ENCODE measurements around the gene FAM151B.
"Not testable (repeated sequence)": the region's sequence is repeated elsewhere in the genome, so short reads cannot be mapped to it uniquely, and the experiment has no call there.

Gene FAM151B

DNA sequence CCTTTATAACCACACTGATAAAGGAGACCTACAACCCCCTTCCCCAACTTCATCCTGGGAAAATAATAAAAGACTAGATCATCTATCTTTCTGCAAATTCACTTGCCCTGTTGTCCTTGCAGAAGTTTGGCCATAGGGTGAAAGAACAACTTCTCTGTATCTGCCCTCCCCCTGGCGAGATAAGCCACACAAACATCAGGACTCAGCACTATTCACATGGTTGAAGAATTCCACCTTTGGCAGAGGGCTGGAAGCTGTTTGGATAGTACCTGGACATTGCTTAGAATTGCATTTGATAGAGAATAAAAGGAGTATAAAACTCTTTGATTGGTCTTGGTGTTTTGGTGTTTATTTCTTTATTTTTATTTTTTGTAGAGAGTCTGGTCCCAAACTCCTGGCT, 16.9 kb downstream of the FAM151B start:
- no peak for DNase-seq (ENCODE audit: low spot score)

DNA sequence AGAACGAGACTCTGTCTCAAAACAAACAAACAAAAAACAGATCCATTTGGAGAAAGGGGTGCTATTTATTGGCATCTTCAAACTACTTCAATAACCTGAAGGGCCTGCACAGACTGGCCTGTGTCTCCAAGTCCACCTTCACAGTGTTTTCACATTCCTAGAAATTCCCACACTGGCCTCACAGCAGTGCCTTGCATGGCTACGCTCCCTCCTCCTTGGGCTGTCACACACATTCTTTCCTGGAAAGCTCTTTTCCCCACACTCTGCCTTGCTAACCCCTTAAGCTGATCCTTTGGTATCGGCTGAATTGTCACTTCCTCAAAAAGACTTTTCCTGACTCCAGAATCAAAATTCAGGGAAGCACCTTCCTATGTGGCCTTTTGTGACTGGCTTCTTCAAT, 19.8 kb downstream of the FAM151B start:
- no peak for DNase-seq (ENCODE audit: low spot score)

DNA sequence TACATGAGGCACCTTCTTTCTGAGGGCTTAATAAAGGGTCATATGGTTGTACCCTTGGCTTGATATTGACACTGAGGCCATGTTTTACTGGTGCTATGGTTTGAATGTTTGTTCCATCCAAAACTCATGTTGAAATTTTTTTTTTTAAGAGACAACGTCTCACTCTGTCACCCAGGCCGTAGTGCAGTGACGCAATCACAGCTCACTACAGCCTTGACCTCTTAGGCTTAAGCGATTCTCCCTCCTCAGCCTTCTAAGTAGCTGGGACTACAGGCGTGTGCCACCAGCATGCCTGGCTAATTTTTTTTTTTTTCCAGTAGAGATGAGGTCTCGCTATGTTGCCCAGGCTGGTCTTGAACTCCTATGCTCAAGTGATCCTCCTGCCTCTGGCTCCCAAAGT, 20.9 kb downstream of the FAM151B start:
- no peak for DNase-seq (ENCODE audit: low spot score)

DNA sequence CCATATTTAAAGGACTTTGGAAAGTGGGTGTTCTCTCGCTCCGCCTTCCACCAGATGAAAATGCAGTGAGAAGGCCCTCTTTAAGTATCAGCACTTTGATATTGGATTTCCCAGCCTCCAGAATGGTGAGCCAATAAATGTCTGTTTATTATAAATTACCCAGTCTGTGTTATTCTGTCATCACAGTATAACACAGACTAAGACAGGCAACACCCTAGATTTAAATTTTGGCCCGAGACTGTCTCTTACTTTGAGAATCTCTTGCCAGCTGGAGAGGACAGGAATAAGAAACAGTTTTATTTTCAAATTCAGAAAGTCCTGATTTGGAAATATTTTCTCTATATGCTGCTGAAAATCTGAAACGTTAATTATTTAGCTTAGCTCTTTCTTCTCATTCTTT, 21.5 kb downstream of the FAM151B start:
- no peak for DNase-seq (ENCODE audit: low spot score)

DNA sequence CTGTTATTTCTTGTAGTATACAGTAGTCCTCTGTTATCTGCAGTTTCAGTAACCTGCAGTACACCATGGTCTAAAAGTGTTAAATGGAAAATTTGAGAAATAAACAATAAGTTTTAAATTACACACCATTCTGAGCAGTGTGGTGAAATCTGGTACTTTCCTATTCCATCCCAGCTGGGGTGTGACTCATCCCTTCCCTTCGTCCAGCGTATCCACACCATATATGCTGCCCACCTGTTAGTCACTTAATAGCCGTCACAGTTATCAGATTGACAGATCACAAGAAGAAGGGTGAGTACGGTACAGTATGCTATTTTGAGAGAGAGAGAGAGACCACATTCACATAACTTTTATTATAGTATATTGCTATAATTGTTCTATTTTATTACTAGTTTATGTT, 28.9 kb downstream of the FAM151B start:
- no peak for DNase-seq (ENCODE audit: low spot score)

DNA sequence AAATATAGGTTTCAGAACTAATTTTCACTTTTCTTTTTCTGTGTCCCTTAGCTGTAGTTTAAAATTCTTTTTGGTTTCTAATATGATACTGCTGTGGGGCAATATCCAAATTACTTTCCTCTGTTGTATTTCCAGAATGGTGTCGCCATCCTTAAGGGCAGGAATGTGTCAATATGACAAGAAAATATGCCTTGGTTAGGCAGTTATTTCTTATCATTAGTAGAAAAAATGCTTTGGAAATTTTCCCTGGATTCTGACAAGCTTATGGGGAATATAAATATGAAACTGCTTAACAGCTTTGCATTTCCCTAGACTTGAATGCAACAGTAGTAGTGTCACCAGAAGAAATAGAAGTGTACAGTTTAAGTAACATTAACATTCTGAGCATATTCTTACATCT, 52.8 kb downstream of the FAM151B start:
- DNase-seq (ENCODE audit: low spot score) = no peak

DNA sequence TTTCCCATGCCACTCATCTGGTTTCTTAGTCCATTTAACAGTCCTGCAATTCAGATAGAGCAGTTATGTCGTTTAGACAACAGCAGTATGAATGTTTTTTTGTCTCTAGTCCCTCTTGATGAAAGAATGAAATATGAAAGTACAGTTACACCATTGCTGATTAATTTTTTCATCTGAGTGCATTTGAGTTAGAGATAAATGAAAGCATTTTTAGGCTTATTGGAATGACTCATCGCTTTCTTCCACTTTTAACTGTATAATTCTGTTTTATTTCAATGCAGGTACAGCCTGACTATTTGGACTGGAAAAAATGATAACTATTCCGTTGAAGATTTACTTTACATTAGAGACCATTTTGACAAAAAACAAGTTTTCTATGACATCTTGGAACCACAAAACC, 53.5 kb downstream of the FAM151B start:
- no peak for DNase-seq (ENCODE audit: low spot score)

DNA sequence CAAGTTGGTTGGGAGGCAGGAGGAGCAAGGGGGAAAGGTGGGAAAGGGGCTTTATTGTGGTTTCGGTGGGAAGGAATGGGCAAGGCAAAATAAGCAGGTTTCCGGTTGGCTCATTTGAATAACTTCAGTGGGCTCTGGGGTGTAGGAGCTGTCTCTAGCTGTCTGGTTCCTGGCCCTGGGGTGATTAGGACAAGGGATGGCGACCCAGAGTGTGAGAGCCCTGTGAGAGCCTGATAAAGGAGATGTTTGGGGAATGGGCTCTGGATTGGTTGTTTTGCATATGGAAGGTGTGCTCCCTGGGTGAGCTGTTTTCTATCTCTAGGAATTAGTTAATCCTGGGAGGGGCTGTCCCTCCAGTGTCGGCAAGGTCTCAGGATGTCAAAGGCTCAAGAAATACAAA, 66.7 kb downstream of the FAM151B start:
- DNase-seq (ENCODE audit: low spot score) = no peak

DNA sequence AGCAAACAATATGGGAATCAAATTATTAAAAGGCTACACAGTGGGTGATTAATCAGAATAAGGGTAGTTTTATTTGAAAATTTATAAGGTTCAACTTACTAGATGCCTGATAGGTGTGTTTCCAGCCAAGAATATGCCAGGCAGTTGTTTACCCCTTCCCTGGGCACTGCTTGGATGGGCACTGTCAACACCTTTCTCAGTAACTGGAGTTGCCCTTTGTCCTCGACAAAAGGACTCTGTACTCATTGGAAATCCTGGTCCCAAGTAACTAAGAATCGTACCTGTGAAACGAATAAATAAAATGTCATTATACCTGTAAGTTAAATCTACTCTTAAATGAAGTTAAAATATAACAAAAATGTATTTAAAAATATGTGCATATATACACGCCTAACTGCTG, 67.2 kb downstream of the FAM151B start:
- no peak for DNase-seq (ENCODE audit: low spot score)

DNA sequence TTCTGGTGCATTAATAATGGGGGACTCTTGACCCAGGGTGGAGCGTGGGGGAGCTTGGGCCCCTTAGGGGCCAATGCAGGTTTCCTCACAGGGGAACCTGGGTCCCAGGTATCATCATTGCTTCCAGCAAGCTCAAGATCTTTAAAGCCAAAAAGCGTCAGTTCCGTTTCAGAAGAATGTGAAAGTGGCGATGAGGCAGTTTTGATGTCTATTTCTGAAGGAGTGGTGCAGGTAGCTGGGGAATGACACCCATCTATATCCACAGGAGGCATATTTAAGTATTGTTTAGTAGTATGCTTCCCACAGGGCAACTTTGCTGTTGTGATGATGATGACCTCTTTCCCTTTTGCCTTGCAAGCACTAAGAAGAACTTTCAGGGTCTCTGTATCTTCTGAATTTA, 71.3 kb downstream of the FAM151B start:
- DNase-seq (ENCODE audit: low spot score) = no peak

DNA sequence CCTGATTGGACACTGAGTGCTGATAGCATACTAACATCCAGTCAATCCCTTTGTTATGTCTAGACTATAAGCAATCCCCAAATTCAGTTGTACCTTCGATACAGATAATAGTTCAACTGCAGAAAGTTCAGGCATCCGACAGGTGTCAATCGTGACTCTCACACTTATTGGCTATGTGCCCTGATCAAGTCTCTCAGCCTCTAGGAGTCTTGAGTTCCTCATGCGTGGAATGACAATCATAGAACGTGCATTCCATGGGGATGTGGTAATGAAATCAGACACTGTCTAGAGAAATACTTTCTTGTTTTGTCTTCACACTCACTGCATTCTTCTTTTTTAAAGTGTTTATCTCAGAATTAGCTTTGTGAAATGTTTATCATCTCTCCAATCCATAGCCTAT, 77.4 kb downstream of the FAM151B start:
- no peak for DNase-seq (ENCODE audit: low spot score)

DNA sequence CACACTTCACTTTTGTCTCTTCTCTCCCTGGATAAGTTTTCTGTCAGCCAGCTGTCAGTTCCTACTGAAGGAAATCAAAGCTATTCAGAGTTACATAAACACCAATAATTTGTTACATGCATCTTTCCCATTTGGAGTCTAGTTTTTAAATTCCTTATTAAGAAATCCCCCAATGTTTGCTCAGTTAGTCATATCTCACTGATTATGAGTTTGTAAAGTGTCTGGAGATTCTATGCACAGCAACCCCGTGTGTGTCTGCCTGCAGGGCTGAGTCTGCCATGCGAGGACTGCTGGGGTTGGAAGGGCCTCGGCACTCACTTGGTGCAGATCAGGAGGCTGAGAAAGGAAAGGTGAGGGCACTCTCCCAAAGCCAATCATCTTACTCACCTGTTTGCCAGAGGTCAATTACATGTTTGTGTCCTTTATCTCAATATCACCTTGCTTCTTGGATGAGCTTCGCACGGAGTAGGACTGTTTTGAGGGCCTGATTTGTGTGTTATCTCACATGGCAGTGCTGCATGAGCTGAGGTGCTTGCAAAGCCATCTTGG, 78.9 kb downstream of the FAM151B start:
- DNase-seq (ENCODE audit: low spot score) = no peak

DNA sequence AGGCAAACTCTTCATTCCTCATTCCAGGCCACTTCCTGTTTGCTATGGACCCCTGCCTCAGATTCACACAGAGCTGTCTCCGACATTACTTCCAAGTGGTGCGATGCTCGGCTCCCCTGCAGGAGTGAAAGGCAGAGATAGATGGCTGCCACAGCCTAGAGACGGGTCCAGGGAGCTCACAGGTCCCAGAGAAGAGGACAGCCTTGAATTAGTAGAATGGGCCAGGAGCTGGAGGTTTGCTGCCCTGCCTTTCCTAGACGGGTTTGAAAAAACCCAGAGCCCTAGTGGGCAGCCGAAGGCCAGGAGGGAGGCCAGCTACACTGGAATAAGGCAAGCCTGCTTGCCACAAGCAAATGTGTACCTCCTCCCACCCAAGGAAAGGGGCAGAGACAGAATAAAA, 80.4 kb downstream of the FAM151B start:
- no peak for DNase-seq (ENCODE audit: low spot score)

DNA sequence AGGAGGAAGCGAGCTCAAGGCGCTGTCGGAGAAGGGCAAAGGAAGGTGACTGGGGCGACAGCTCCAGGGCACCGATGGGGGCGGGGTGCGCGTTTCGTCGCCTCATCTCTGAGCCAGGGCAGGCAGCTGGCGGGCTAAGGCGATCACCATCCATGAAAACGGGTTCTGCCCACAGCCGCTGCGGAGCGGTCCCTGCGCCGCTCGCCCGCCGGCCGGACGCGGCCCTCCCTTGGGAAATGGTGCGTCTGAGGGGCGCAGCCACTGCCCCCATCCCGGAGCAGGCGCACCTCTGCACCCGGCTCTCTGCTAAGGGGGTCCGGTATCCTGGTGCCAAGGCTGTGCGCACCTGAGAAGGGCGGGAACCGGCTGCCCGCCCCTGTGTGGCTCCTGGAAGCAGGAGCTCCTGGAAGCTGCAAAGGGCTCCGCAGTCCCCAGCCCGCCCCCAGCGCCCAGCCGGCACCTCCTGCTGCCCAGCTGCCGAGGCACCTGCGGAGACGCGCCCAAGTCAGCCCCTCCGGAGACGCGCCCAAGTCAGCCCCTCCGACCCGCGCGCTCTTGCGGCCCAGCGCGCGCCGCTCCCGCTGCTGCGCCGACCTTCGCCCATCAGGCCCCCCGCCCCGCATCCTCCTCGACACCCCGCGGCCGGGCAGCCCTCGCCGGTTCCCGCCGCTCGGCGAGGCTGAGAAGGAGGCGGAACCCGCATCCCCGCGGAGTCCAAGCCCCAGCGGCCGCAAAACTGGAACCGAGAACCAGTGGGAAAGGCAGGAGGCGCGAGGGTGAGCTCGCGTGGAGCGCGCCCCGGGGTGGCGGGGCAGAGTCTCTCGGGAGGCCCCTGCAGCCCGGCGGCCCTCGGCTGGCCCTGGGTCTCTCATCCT, 81.4 kb downstream of the FAM151B start:
- DNase-seq (ENCODE audit: low spot score) = peak; percentile 16

DNA sequence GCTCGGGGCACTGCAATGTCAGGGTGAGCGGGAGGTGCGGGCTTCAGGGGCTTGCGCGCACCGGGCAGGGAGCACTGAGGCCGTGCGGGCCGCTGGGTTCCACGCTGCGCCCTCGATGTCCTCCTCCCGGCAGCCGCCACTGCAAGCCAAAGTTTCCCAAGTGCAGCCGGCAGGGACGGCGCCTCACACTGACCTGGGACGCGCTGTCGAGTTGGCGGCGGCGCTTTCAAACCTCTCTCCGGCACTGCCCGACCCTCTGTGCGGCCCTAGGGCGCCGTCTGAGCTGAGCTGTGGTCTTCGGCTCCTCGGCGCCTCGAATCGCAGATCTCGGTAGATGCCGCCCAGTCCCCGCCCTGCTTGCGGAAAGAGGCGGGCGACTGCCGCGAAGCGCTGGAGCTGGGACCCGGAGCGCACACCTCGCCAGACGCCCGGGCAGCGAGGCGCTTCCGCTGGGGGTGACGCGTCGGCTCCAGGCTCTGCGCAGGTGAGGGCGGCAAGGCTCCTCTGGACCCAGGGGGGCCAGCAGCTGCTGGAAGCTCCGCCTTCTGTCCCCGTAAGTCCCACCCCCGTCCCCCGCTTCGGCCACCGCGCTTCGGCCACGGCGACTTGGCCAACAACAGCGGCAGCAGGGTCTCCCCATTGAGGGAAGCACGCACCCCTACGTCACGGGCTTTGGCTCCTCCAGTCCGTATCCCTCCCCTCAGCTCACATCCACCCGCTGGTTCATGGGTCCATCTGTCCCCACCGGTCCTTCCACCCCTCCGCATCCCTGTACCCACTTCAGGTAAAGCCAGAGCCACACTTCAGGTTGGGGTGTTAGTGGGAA, 82.3 kb downstream of the FAM151B start, which contains the start of gene ANKRD34B:
ANKRD34B (minus strand) TSS at position 320 of the 826 bp plus-strand sequence. CDS start 10,261 bp downstream, outside the sequence.
- peak; percentile 50 for DNase-seq (ENCODE audit: low spot score)

DNA sequence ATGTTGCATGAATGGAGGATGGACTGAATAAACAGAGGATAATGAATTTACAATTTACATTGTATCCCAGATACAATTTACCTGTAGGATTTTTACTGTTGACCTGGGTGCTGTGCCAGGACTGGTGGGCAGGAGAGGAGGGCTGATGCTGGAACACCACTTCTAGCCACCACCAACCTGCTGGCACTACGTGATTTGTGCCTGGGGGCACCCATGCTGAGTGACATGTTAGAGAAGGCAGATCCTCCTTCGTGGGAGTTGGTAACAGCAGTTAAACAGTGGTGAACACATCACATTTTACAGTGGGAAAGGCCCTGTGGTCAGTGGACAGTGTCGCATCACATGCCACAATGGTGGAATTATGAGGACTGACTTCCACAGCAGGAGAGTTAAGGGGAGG, 85.2 kb downstream of the FAM151B start:
- no peak for DNase-seq (ENCODE audit: low spot score)

DNA sequence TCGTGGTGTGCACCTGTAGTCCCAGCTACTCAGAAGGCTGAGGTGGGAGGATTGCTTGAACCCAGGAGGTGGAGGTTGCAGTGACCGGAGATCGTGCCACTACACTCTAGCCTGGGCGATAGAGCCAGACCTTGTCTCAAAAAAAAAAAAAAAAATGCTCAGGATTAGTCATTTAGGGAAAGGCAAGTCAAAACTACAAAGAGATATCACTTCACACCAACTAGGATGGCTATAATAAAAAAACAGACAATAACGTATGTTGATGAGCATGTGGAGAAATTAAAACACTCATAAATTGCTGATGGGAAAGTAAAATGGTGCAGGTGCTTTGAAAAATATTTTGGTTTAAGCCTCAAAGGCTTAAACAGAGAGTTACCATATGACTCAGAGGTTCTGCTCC, 88.5 kb downstream of the FAM151B start:
- DNase-seq (ENCODE audit: low spot score) = no peak

DNA sequence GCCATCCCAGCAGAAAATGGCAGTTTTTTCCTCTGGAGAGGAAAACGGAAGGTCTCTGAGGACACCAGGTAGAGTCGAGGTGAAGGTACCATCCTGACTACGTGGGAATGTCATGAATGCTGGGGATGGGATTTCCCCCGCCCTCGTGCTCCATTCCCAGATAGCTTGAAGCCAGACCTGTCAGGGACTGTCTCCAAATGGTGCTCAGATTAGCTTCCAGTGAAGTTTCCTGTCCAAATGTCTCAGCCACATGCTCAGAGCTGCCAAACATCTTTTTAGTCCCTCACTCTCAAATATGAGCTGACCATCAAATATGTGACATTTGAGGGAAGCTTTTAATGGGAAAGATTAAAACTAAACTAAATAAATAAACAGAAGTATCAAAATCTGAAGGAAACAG, 89.8 kb downstream of the FAM151B start:
- no peak for DNase-seq (ENCODE audit: low spot score)

DNA sequence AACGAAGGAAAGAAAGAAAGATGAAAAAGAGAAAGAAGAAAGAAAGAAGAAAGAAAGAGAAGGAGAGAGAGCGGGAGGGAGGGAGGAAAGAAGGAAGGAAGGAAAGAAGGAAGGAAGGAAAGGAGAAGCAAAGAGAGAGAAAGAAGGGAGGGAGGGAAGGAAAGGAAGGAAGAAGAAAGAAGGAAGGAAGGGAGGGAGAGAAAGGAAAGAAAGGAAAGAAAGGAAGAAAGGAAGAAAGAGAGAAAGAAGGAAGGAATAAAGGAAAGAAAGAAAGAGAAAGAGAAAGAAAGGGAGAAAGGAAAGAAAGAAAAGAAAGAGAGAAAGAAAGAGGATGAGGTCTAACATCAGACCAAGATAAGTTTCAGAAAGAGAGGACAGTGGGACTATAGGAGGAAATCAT, 91.2 kb downstream of the FAM151B start:
- DNase-seq (ENCODE audit: low spot score) = no peak

DNA sequence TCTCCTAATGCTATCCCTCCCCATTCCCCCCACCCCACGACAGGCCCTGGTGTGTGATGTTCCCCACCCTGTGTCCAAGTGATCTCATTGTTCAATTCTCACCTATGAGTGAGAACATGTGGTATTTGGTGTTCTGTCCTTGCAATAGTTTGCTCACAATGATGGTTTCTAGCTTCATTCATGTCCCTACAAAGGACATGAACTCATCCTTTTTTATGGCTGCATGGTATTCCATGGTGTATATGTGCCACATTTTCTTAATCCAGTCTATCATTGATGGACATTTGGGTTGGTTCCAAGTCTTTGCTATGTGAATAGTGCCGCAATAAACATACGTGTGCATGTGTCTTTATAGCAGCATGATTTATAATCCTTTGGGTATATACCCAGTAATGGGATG, 92.4 kb downstream of the FAM151B start:
- DNase-seq (ENCODE audit: low spot score) = not testable (repeated sequence)

DNA sequence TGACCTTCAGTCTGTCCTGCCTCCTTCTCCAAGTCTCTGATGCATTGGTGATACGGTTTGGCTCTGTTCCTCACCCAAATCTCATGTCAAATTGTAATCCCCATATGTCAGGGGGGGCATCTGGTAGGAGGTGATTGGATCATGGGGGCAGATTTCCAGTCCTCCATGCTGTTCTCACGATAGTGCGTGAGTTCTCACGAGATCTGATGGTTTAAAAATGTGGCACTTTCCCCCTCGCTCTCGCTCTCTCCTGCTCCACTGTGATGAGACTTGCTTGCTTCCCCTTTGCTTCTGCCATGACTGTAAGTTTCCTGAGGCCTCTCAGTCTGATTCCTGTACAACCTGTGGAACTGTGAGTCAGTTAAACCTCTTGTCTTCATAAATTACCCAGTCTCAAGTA, 96.9 kb downstream of the FAM151B start:
- DNase-seq (ENCODE audit: low spot score) = no peak

DNA sequence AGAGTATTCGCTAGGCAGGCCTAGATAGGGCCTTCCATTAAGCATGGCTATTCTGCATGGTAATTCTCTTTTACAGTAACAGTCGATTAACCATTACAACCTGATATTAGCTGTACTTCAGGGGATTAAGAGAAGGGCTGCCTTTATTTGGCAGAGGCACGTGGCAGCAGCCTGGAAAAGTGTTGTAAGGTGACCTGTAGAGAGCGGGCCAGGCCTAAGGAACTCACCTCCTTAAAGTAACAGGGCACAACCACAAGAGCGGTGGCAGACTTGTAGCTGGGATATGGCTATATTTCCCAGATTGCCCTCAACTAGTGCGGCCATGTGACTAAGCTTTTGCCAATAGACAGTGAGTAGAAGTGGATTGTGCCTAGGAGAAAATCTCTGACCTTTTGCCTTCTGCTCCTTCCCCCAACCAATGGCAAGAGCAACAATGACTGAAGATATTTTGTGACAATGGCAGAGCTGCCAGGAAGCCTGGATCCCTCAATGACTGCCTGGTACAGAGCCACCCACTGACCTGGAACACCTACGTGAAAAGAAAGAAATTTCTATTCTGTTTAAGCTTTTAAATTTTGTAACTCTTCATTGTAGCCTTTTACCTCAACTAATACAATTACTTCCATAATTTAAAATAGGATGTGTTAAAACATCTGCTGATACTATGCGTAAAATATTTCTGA, 101.1 kb downstream of the FAM151B start:
- no peak for DNase-seq (ENCODE audit: low spot score)
